AG04449 (cell line): ENCODE data around the gene GDPD2.

Experiments used
- CTCF ChIA-PET: fragments of 350-600 bp; formaldehyde crosslinking; extraction: SDS; loops from one replicate; lab custom pipeline; 2021; ENCODE audit warnings: antibody characterized with exemption; lab: Yijun Ruan, JAX
- POLR2A ChIA-PET: fragments of 400-600, 350-600 bp; formaldehyde crosslinking; extraction: SDS; loops from one replicate; lab custom pipeline; 2020; ENCODE audit warnings: antibody characterized with exemption, inconsistent platforms; lab: Yijun Ruan, JAX
- DNase-seq: peaks from one replicate; pipeline ENCODE4 v3.0.0-alpha.2; 2010; ENCODE audit warnings: low read depth, low spot score
- H3K4me3 ChIP-seq: 2 replicates; pipeline ENCODE4 v1.5.1; 2011; ENCODE audit warnings: low read depth, mild to moderate bottlenecking, control low read depth, low read length
- TF ChIP-seq, protein P1 (sequence below): IDR thresholded peaks from one replicate; pipeline ENCODE4 v1.5.1; 2011; ENCODE audit warnings: mild to moderate bottlenecking, moderate library complexity, low read length, control low read depth, inconsistent platforms; ENCODE audit not compliant: insufficient read depth; ENCODE audit errors: missing control alignments

GDPD2 gene

DNA sequence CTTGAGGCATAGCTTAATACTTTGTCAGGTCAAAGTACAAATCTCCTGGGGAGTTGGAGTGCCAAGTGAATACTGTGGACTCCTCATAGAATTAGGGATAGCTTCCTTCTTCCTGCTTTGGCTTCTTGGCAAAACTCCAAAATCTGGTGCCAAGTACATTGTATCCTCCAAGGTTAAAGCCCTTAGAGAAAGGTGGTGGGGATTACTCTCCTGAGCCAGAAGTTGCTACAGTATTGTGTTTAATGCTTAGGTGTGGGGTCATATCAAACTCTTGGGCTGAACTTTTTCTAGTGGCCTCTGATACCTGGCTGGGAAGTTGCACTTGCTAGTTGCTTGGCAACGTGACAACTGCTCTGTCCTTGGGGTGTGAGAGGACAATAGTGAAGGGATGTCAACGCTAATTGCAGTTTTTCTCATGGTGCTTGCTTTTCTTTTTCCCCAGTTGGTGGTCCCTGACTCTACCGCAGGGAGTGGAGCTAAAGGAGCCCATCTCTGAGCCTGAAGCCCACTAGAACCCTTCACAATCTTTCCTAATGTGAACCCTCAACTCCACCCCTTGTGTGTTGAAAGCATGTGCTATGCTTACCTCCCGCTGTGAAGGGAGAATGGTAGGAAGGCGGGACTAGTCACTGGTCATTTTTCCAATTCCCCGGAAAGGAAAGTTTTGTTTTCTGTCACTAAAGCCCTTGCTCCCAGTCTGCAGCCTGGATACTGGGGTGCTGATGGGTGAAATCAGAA is 57.0 kb downstream of the GDPD2 start:
- DNase-seq = no peak
- TF ChIP-seq, protein P1, sequence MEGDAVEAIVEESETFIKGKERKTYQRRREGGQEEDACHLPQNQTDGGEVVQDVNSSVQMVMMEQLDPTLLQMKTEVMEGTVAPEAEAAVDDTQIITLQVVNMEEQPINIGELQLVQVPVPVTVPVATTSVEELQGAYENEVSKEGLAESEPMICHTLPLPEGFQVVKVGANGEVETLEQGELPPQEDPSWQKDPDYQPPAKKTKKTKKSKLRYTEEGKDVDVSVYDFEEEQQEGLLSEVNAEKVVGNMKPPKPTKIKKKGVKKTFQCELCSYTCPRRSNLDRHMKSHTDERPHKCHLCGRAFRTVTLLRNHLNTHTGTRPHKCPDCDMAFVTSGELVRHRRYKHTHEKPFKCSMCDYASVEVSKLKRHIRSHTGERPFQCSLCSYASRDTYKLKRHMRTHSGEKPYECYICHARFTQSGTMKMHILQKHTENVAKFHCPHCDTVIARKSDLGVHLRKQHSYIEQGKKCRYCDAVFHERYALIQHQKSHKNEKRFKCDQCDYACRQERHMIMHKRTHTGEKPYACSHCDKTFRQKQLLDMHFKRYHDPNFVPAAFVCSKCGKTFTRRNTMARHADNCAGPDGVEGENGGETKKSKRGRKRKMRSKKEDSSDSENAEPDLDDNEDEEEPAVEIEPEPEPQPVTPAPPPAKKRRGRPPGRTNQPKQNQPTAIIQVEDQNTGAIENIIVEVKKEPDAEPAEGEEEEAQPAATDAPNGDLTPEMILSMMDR = no peak
- POLR2A ChIA-PET = no interaction called here
- no peak overlapping the region for H3K4me3 ChIP-seq
- CTCF ChIA-PET = interaction anchor here (1.5 to 2.9 kb wide), 2 partner anchors 24 to 28 kb away, joined by 4 to 11 read pairs; no protein-coding TSS in a partner anchor

DNA sequence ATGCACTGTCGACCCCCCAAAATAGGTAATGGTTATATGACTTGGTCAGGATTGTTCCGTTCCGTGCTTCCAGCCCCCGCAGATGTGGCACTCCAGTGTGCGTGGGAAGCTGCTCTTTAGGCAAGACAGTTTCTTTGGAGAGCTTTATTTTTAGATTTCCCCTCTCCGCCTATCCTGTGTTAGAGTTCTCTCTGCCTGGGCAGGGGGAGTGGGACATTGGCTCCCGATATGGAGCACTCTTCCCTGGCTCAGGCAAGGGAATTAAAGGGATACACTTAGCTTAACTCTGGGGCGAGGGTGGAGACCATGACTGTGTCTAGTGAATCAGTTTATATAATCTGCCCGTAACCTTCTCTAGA is 57.5 kb downstream of the GDPD2 start:
- DNase-seq = no peak
- TF ChIP-seq, protein P1 = no peak
- ChIA-PET CTCF (interaction anchor here (1.5 to 2.9 kb wide), 2 partner anchors 25 to 29 kb away, joined by 4 to 11 read pairs; no protein-coding TSS in a partner anchor), POLR2A (no interaction called here)
- no peak overlapping the region for H3K4me3 ChIP-seq

DNA sequence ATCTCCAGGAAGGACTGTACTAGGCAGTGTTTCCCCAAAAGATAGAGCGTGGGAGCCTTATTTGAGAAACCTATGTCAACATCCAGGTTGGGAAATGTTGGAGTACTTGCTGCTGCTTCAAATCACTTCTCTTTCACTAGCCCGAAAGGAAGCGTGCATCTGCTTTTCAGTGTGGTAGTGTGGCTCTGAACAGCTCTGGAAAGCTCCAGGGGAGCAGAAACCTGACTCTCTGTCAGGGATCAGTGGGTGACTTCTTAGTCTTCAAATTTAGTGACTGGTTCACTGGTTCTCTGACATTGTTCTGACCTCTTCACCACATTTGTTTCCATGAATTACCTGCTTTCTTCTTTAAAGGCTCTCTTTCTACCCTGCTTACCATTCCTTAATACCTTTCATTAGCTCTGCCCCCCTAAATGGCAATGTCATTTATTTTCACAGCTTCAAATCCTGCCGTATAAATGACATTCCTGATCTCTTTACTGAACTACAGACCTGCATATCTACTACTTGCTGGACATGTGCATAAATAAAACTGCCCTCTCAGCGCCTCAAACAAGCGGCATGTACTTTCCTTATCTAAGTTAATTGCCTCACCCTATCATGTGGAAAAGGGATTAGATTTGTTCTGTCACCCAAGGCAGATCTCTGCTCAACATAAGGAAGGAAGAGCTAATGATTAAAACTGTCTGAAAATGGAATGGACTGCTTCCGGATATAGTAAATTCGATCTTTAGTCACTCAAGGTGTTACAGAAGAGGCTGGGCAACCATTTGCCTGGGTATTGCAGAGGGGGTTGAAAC is 58.6 kb downstream of the GDPD2 start:
- TF ChIP-seq, protein P1 = no peak
- ChIA-PET POLR2A (no interaction called here), CTCF (interaction anchor here (1.2 to 1.5 kb wide), 3 partner anchors 14 to 27 kb away, joined by 3 to 4 read pairs (median 3); no protein-coding TSS in a partner anchor)
- no peak for DNase-seq
- no peak overlapping the region for H3K4me3 ChIP-seq

DNA sequence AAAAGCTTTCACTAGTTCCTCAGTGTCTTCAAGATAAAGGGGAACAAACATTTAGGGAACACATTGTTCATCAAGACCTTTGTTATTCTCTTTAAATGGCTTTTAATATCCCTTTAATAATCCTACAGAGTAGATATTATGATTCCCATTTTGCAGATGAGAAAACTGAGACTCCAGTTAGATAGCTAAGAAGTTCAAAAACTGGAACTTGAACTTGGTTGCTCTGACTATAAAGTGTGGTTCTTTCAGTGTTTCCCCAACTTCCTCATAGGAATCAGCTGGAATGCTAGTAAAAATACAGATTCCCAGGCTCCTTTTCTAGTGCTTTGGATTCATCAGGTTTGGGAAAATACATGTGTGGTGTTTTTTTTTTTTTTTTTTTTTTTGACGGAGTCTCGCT is 59.2 kb downstream of the GDPD2 start:
- ChIA-PET POLR2A (no interaction called here), CTCF (interaction anchor here (1.2 to 1.8 kb wide), 3 partner anchors 13 to 30 kb away, joined by 3 to 4 read pairs (median 3); no protein-coding TSS in a partner anchor)
- TF ChIP-seq, protein P1 = no peak
- no peak for DNase-seq
- no peak overlapping the region for H3K4me3 ChIP-seq
